GM12878 (cell line): ENCODE measurements around the gene GOLGA2. TPM values are rescaled to one million over a fixed set of nuclear protein-coding genes. Genes with fewer than 3 reads are reported as not detected.

Source experiments
- ATAC-seq: fragments of 200-7000 bp; cut with Tn5 transposase; 3 replicates; pipeline ENCODE4 v1.9.1; 2020; ENCODE audit warnings: mild to moderate bottlenecking, moderate library complexity
- BruUV-seq: library from RNA; stranded (reverse); fragments of 400-500 nt; replicated peaks from 2 replicates; lab custom pipeline; 2021; lab: Mats Ljungman, UMichigan
- CTCF ChIA-PET: fragments of 300-600 bp; sonication (Branson Sonifier 250); formaldehyde crosslinking; extraction: SDS; loops from one replicate; lab custom pipeline; 2021; ENCODE audit warnings: inconsistent platforms; lab: Yijun Ruan, JAX
- POLR2A ChIA-PET: fragments of 350-600 bp; formaldehyde crosslinking; extraction: SDS; loops from one replicate; lab custom pipeline; 2021; ENCODE audit warnings: inconsistent platforms; lab: Charles Lee
- RAD21 ChIA-PET: fragments of 300-600 bp; sonication (Branson Sonifier 250); formaldehyde crosslinking; loops from one replicate; lab custom pipeline; 2023; ENCODE audit warnings: antibody characterized with exemption; ENCODE audit not compliant: unreplicated experiment; lab: Charles Lee
- SMC1A ChIA-PET: fragments of 300-600 bp; sonication (Branson Sonifier 250); formaldehyde crosslinking; loops from one replicate; lab custom pipeline; 2023; ENCODE audit not compliant: unreplicated experiment, uncharacterized antibody; lab: Charles Lee
- DNase-seq: peaks from one replicate; pipeline ENCODE4 v3.0.0-alpha.2; 2011; ENCODE audit warnings: low read depth, low spot score
- FAIRE-seq: peaks from 3 replicates; lab custom pipeline; 2011; peaks lifted over from hg19 to GRCh38; lab: Jason Lieb, UNC
- H2AFZ ChIP-seq: 2 replicates; pipeline ENCODE4 v1.6.0; 2011; ENCODE audit warnings: low read depth, low read length, control low read depth; ENCODE audit not compliant: control insufficient read depth
- H3K27ac ChIP-seq: 2 replicates; pipeline ENCODE4 v1.5.1; 2011; ENCODE audit warnings: control low read depth; ENCODE audit not compliant: control insufficient read depth, insufficient read depth
- H3K27me3 ChIP-seq, 2 experiments: replicated peaks in 1 of 2; 2 replicates each; pipeline versions ENCODE4 v1.6.0 to v1.6.1; 2011; ENCODE audit warnings: low read length in 1 of 2; ENCODE audit not compliant: control insufficient read depth in 2 of 2, insufficient read depth in 2 of 2
- H3K36me3 ChIP-seq, 2 experiments: 2 replicates each; pipeline ENCODE4 v1.5.1; 2011; ENCODE audit warnings: low read length in 1 of 2; ENCODE audit not compliant: control insufficient read depth in 2 of 2, insufficient read depth in 2 of 2
- H3K4me1 ChIP-seq: 2 replicates; pipeline ENCODE4 v1.6.1; 2011; ENCODE audit warnings: mild to moderate bottlenecking, low read length, moderate library complexity, mixed read lengths; ENCODE audit not compliant: control insufficient read depth, insufficient read depth
- H3K4me2 ChIP-seq: 2 replicates; pipeline ENCODE4 v1.6.0; 2011; ENCODE audit warnings: control low read depth; ENCODE audit not compliant: control insufficient read depth, insufficient read depth
- H3K4me3 ChIP-seq: fragments of 200-600 bp; sonication (generic); 2 replicates; pipeline ENCODE4 v1.5.1; 2016
- H3K79me2 ChIP-seq: 2 replicates; pipeline ENCODE4 v1.6.0; 2011; ENCODE audit warnings: low read length; ENCODE audit not compliant: control insufficient read depth, insufficient read depth
- H3K9ac ChIP-seq: 2 replicates; pipeline ENCODE4 v1.8.0; 2011; ENCODE audit warnings: low read length, control low read depth, mixed read lengths; ENCODE audit not compliant: control insufficient read depth, insufficient read depth
- H3K9me3 ChIP-seq: replicated peaks from 3 replicates; pipeline ENCODE4 v1.5.1; 2011; ENCODE audit warnings: mild to moderate bottlenecking, low read length; ENCODE audit not compliant: control insufficient read depth, insufficient read depth
- H4K20me1 ChIP-seq: 2 replicates; pipeline ENCODE4 v1.6.0; 2011; ENCODE audit not compliant: control insufficient read depth, insufficient read depth
- CBX5 ChIP-seq: sonication (generic); IDR thresholded peaks from 2 replicates; pipeline ENCODE4 v1.6.1; 2016; ENCODE audit warnings: low read depth, moderate library complexity, mild to moderate bottlenecking, inconsistent platforms
- GATAD2B ChIP-seq: fragments of 450-650 bp; conservative IDR thresholded peaks from 2 replicates; pipeline ENCODE4 v1.6.1; 2017; ENCODE audit warnings: low read depth, mild to moderate bottlenecking, moderate library complexity
- PAX8 ChIP-seq: fragments of 450-650 bp; IDR thresholded peaks from 2 replicates; pipeline ENCODE4 v1.6.1; 2017; ENCODE audit warnings: mild to moderate bottlenecking, moderate library complexity
- RFX5 ChIP-seq: IDR thresholded peaks from 2 replicates; pipeline ENCODE4 v1.6.1; 2011; ENCODE audit warnings: low read depth, low read length, improper control_type of control experiment
- WGBS: methylation state at CpG from one replicate; pipeline ENCODE4 v1.1.6; 2016; ENCODE audit warnings: low lambda C conversion rate; ENCODE audit not compliant: insufficient replicate concordance, insufficient coverage; ENCODE audit errors: missing lambda C conversion rate; 5-methylcytosine and 5-hydroxymethylcytosine counted together
- in situ Hi-C: fragments of 300-500 bp; cut with MboI; formaldehyde crosslinking; loops from 9 replicates; pipeline ENCODE4 v1.14.3; 2018; ENCODE audit warnings: mixed read lengths
- intact Hi-C: fragments of 100-400 bp; cut with micrococcal nuclease; formaldehyde crosslinking; loops from one replicate; pipeline ENCODE4 v1.14.2; 2022; ENCODE audit not compliant: unreplicated experiment
- polyA plus RNA-seq, 11 experiments: library from polyadenylated mRNA; depleted of rRNA in 4 of 11; unstranded in 6 of 11; stranded (reverse) in 5 of 11; fragments of >200 nt; fragmentation: Nextera tagmentation in 4 of 11; fragmentation: Illumina TruSeq in 1 of 11; extraction: Ambion mirVana in 4 of 11; extraction: Trizol in 1 of 11; gene quantifications; 1 replicate in 1 of 11; 2 replicates in 10 of 11; pipeline versions ENCODE4 v1.2.1 to v1.2.3, GENCODE V29; 2011 to 2016; ENCODE audit warnings: inconsistent platforms in 2 of 11, missing spikeins in 2 of 11, low read depth in 1 of 11
- total RNA-seq, 4 experiments: library from RNA; depleted of rRNA in 3 of 4; stranded (reverse); fragments of >200 nt in 3 of 4; fragmentation: Illumina TruSeq in 1 of 4; extraction: Trizol in 1 of 4; gene quantifications; 2 replicates each; pipeline versions ENCODE4 v1.2.1 to v1.2.3, GENCODE V29; 2013 to 2021
- TF ChIP-seq, protein P1 (sequence below): IDR thresholded peaks from 2 replicates; pipeline ENCODE4 v1.6.1; 2012; ENCODE audit warnings: low read depth, low read length, improper control_type of control experiment
- TF ChIP-seq, protein P2 (sequence below): IDR thresholded peaks from 2 replicates; pipeline ENCODE4 v1.6.1; 2012; ENCODE audit warnings: mild to moderate bottlenecking, low read depth, low read length

Gene GOLGA2
- total and polyA plus RNA-seq, 10 of the 15 experiments (the other 5 are each of a cell fraction or from before 2014, with no cell fraction given): 5.9 to 32.6 (median 19.7) TPM

DNA sequence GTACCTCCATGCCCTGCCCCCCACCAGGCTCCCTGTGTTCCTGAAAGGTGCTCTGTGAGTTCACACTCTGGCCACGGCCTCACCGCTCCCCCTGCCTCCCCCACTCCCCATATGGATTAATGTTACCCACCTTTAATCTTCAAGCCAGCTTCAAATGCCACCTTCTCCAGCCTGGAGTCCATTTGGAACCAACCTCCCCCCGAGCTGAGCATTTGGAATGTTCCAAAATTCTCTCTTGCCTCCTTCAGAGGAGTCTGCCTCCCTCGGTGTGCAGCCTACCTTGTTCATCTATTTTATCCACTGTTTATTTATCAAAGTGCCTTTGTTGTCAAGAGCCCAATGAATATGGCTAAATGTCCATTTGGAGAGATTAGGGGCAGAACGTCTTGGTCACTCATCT, 4.3 kb downstream of the GOLGA2 start:
- no peak overlapping the region for H3K4me3 ChIP-seq
- ChIA-PET CTCF (interaction anchor here (0.7 to 3.5 kb wide), 2 partner anchors 10 to 17 kb away, joined by 3 to 11 read pairs; no protein-coding TSS in a partner anchor), POLR2A (no interaction called here), SMC1A (interaction anchor here (0.6 kb wide), 1 partner anchor 130 kb away, joined by 3 read pairs; no protein-coding TSS in a partner anchor), RAD21 (no interaction called here)
- in situ Hi-C loops (no loop called here), intact Hi-C loops (no loop called here)
- no peak for FAIRE-seq
- no peak for ATAC-seq
- H3K9ac ChIP-seq: no peak overlapping the region
- no peak overlapping the region for H2AFZ ChIP-seq
- WGBS: 79% methylated on average over 5 of the region's 5 CpGs
- TF ChIP-seq, protein P1, sequence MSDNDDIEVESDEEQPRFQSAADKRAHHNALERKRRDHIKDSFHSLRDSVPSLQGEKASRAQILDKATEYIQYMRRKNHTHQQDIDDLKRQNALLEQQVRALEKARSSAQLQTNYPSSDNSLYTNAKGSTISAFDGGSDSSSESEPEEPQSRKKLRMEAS: no peak
- TF ChIP-seq, protein P2, sequence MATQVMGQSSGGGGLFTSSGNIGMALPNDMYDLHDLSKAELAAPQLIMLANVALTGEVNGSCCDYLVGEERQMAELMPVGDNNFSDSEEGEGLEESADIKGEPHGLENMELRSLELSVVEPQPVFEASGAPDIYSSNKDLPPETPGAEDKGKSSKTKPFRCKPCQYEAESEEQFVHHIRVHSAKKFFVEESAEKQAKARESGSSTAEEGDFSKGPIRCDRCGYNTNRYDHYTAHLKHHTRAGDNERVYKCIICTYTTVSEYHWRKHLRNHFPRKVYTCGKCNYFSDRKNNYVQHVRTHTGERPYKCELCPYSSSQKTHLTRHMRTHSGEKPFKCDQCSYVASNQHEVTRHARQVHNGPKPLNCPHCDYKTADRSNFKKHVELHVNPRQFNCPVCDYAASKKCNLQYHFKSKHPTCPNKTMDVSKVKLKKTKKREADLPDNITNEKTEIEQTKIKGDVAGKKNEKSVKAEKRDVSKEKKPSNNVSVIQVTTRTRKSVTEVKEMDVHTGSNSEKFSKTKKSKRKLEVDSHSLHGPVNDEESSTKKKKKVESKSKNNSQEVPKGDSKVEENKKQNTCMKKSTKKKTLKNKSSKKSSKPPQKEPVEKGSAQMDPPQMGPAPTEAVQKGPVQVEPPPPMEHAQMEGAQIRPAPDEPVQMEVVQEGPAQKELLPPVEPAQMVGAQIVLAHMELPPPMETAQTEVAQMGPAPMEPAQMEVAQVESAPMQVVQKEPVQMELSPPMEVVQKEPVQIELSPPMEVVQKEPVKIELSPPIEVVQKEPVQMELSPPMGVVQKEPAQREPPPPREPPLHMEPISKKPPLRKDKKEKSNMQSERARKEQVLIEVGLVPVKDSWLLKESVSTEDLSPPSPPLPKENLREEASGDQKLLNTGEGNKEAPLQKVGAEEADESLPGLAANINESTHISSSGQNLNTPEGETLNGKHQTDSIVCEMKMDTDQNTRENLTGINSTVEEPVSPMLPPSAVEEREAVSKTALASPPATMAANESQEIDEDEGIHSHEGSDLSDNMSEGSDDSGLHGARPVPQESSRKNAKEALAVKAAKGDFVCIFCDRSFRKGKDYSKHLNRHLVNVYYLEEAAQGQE: no peak
- no peak for TF ChIP-seq GATAD2B
- TF ChIP-seq PAX8: no peak
- TF ChIP-seq RFX5: no peak
- no peak for TF ChIP-seq CBX5
- H3K4me1 ChIP-seq: 0 out of 2 replicates have a peak, but pooled peaks cover 4% of the 10 kb centered on the region
- H3K27me3 ChIP-seq: no peaks in the 10 kb centered on the region
- H3K36me3 ChIP-seq: peaks cover 2 to 17% of the 10 kb centered on the region in 2 experiments
- no peaks in the 10 kb centered on the region for H3K9me3 ChIP-seq
- TSS peak; percentile 34 for BruUV-seq
- DNase-seq: no peak
- H3K27ac ChIP-seq: no peak overlapping the region
- no peaks in the 10 kb centered on the region for H4K20me1 ChIP-seq
- peaks cover 17% of the 10 kb centered on the region for H3K79me2 ChIP-seq
- H3K4me2 ChIP-seq: no peak overlapping the region
